Measurements from ENCODE around the gene SFXN5. TPM values are rescaled to one million over a fixed set of nuclear protein-coding genes. Genes with fewer than 3 reads are reported as not detected.

The SFXN5 gene
- total RNA-seq, 1 donor from 2014 or later: 14.9 TPM

GRCh38 chr2:73037947-73038585, 33.4 kb downstream of the SFXN5 start:
- H3K27me3 Mint-ChIP-seq (ENCODE audit: low read depth, unreplicated experiment): peaks cover 3% of the 10 kb centered on the region
- no peaks in the 10 kb centered on the region for H3K9me3 ChIP-seq (ENCODE audit: insufficient read depth, low read depth, low read length)
- H3K4me3 ChIP-seq (ENCODE audit: insufficient read depth, low read depth, low read length): no peak overlapping the region
- H2AFZ ChIP-seq (ENCODE audit: low read depth, low read length): no peak overlapping the region
- H3K4me1 ChIP-seq (ENCODE audit: insufficient read depth, low read length): no peaks in the 10 kb centered on the region
- no peak overlapping the region for H3K4me3 Mint-ChIP-seq (ENCODE audit: unreplicated experiment)
- no peak overlapping the region for H3K4me2 ChIP-seq (ENCODE audit: low read length)
- H3K27ac Mint-ChIP-seq (ENCODE audit: unreplicated experiment): no peak overlapping the region
- DNase-seq (ENCODE audit: low read depth) (no peak), FAIRE-seq (no peak)
- H3K9me3 Mint-ChIP-seq (ENCODE audit: unreplicated experiment): peaks cover 2% of the 10 kb centered on the region
- H3K79me2 ChIP-seq (ENCODE audit: insufficient read depth, low read length): no peaks in the 10 kb centered on the region
- H3K27me3 ChIP-seq (ENCODE audit: insufficient read depth, low read length): no peaks in the 10 kb centered on the region
- peaks cover 18% of the 10 kb centered on the region for H3K36me3 Mint-ChIP-seq (ENCODE audit: low read depth, unreplicated experiment)
- H3K36me3 ChIP-seq (ENCODE audit: insufficient read depth, low read length): peaks cover 4% of the 10 kb centered on the region
- H3K27ac ChIP-seq (ENCODE audit: low read depth, low read length): no peak overlapping the region
- peaks cover 2% of the 10 kb centered on the region for H3K4me1 Mint-ChIP-seq (ENCODE audit: low read depth, unreplicated experiment)
- TF ChIP-seq CTCF (IDR thresholded peaks at IDR 0.05; ENCODE audit: insufficient read depth, low read depth, low read length) (no peak), EZH2 (IDR thresholded peaks at IDR 0.05; ENCODE audit: insufficient read depth, low read length) (no peak)
- peaks cover 24% of the 10 kb centered on the region for H4K20me1 ChIP-seq (ENCODE audit: insufficient read depth, low read length)
- H3K9ac ChIP-seq (ENCODE audit: low read length): no peak overlapping the region

GRCh38 chr2:73036766-73037165, 34.7 kb downstream of the SFXN5 start:
- Histone ChIP-seq H4K20me1 (ENCODE audit: insufficient read depth, low read length) (peaks cover 24% of the 10 kb centered on the region), H3K27ac (ENCODE audit: low read depth, low read length) (no peak overlapping the region), H3K9ac (ENCODE audit: low read length) (no peak overlapping the region), H3K9me3 (ENCODE audit: insufficient read depth, low read depth, low read length) (no peaks in the 10 kb centered on the region), H2AFZ (ENCODE audit: low read depth, low read length) (no peak overlapping the region), H3K36me3 (ENCODE audit: insufficient read depth, low read length) (peaks cover 4% of the 10 kb centered on the region), H3K4me1 (ENCODE audit: insufficient read depth, low read length) (no peaks in the 10 kb centered on the region), H3K4me3 (ENCODE audit: insufficient read depth, low read depth, low read length) (no peak overlapping the region), H3K4me2 (ENCODE audit: low read length) (no peak overlapping the region), H3K27me3 (ENCODE audit: insufficient read depth, low read length) (no peaks in the 10 kb centered on the region), H3K79me2 (ENCODE audit: insufficient read depth, low read length) (no peaks in the 10 kb centered on the region)
- Mint-ChIP-seq H3K27ac (ENCODE audit: unreplicated experiment) (no peak overlapping the region), H3K27me3 (ENCODE audit: low read depth, unreplicated experiment) (peaks cover 3% of the 10 kb centered on the region), H3K4me3 (ENCODE audit: unreplicated experiment) (no peak overlapping the region), H3K36me3 (ENCODE audit: low read depth, unreplicated experiment) (peaks cover 21% of the 10 kb centered on the region), H3K9me3 (ENCODE audit: unreplicated experiment) (peaks cover 2% of the 10 kb centered on the region), H3K4me1 (ENCODE audit: low read depth, unreplicated experiment) (peaks cover 2% of the 10 kb centered on the region)
- DNase-seq (ENCODE audit: low read depth): no peak
- TF ChIP-seq EZH2 (IDR thresholded peaks at IDR 0.05; ENCODE audit: insufficient read depth, low read length) (no peak), CTCF (IDR thresholded peaks at IDR 0.05; ENCODE audit: insufficient read depth, low read depth, low read length) (no peak)
- no peak for FAIRE-seq
